Neural cell (in vitro differentiated cells): ENCODE measurements around the gene APBB2.

Source experiments
- CTCF ChIP-seq: fragments of 450-650 bp; IDR thresholded peaks from 2 replicates; pipeline ENCODE4 v1.5.1; 2014; ENCODE audit warnings: antibody characterized with exemption, mild to moderate bottlenecking, moderate library complexity; ENCODE audit not compliant: poor library complexity, severe bottlenecking
- EP300 ChIP-seq: fragments of 450-650 bp; conservative IDR thresholded peaks from 2 replicates; pipeline ENCODE4 v1.6.1; 2014; ENCODE audit warnings: antibody characterized with exemption, mild to moderate bottlenecking, moderate library complexity; ENCODE audit not compliant: poor library complexity, severe bottlenecking
- MXI1 ChIP-seq: fragments of 450-650 bp; conservative IDR thresholded peaks from 2 replicates; pipeline ENCODE4 v1.6.1; 2014; ENCODE audit warnings: antibody characterized with exemption, mild to moderate bottlenecking; ENCODE audit not compliant: poor library complexity, severe bottlenecking
- REST ChIP-seq: IDR thresholded peaks from 2 replicates; pipeline ENCODE4 v1.6.1; 2012; ENCODE audit warnings: borderline replicate concordance
- SMC3 ChIP-seq: fragments of 450-650 bp; conservative IDR thresholded peaks from 2 replicates; pipeline ENCODE4 v1.6.1; 2014; ENCODE audit warnings: antibody characterized with exemption, mild to moderate bottlenecking, moderate library complexity; ENCODE audit not compliant: poor library complexity

GRCh38 chr4:41103657-41104056, 110.7 kb downstream of the APBB2 start:
- TF ChIP-seq CTCF = no peak
- no peak for TF ChIP-seq REST
- TF ChIP-seq SMC3 = no peak
- no peak for TF ChIP-seq EP300
- no peak for TF ChIP-seq MXI1
